Spleen (tissue), 11 donors: ENCODE results near the gene ZBTB48. TPM values are rescaled to one million over a fixed set of nuclear protein-coding genes. Genes with fewer than 3 reads are reported as not detected.

Source experiments
- DNase-seq: peaks from one replicate; pipeline ENCODE4 v3.0.0-alpha.2; 2020
- H3K27ac ChIP-seq, 8 donors: fragments of 200-600 bp; sonication (generic) in 7 of 8; 1 replicate in 4 of 8; 2 replicates in 4 of 8; pipeline versions ENCODE4 v1.5.0 to v1.8.0; 2016 to 2021; ENCODE audit warnings: inconsistent platforms in 4 of 8, mild to moderate bottlenecking in 4 of 8, moderate library complexity in 1 of 8
- H3K27me3 ChIP-seq, 7 donors: fragments of 200-600 bp; sonication (generic) in 6 of 7; replicated peaks in 1 of 7; 1 replicate in 4 of 7; 2 replicates in 3 of 7; pipeline versions ENCODE4 v1.5.0 to v1.8.0; 2016 to 2021; ENCODE audit warnings: inconsistent platforms in 3 of 7, mild to moderate bottlenecking in 1 of 7
- H3K36me3 ChIP-seq, 6 donors: fragments of 200-600 bp; sonication (generic) in 5 of 6; 1 replicate in 4 of 6; 2 replicates in 2 of 6; pipeline versions ENCODE4 v1.5.0 to v1.8.0; 2016 to 2021; ENCODE audit warnings: inconsistent platforms in 2 of 6
- H3K4me1 ChIP-seq, 6 donors: fragments of 200-600 bp; sonication (generic) in 5 of 6; 1 replicate in 3 of 6; 2 replicates in 3 of 6; pipeline versions ENCODE4 v1.5.0 to v1.8.0; 2016 to 2021; ENCODE audit warnings: inconsistent platforms in 3 of 6
- H3K4me3 ChIP-seq, 8 donors: fragments of 200-600 bp; sonication (generic) in 7 of 8; 1 replicate in 4 of 8; 2 replicates in 4 of 8; pipeline versions ENCODE4 v1.5.0 to v1.8.0; 2016 to 2021; ENCODE audit warnings: inconsistent platforms in 4 of 8, mild to moderate bottlenecking in 4 of 8, moderate library complexity in 2 of 8
- H3K9me3 ChIP-seq, 8 donors: fragments of 200-600 bp; sonication (generic) in 7 of 8; 1 replicate in 4 of 8; 2 replicates in 4 of 8; pipeline versions ENCODE4 v1.5.0 to v1.8.0; 2016 to 2021; ENCODE audit warnings: inconsistent platforms in 4 of 8
- POLR2A ChIP-seq, 3 donors: fragments of 450-650 bp; IDR thresholded peaks; one replicate each; pipeline ENCODE4 v1.5.1; 2017; ENCODE audit warnings: antibody characterized with exemption in 3 of 3, mild to moderate bottlenecking in 1 of 3
- POLR2AphosphoS5 ChIP-seq, 3 donors: sonication (generic); formaldehyde crosslinking; IDR thresholded peaks; one replicate each; pipeline ENCODE4 v1.5.1; 2017; ENCODE audit warnings: antibody characterized with exemption in 3 of 3
- WGBS, 5 donors: extraction: QIAGEN DNeasy Blood & Tissue Kit in 3 of 5; methylation state at CpG; one replicate each; pipeline versions ENCODE4 v1.1.5 to v1.1.7; 2013 to 2018; 5-methylcytosine and 5-hydroxymethylcytosine counted together
- intact Hi-C: fragments of 100-400 bp; cut with DNase I; formaldehyde crosslinking; loops from one replicate; pipeline ENCODE4 v1.15.0; 2023; ENCODE audit warnings: low total_unique reads
- polyA plus RNA-seq, 3 donors: library from polyadenylated mRNA; stranded (reverse); fragments of 200-250 nt; gene quantifications; one replicate each; pipeline ENCODE4 v1.2.1, GENCODE V29; 2013
- total RNA-seq, 7 donors: library from RNA; depleted of rRNA in 3 of 7; stranded (reverse); fragments of >200 nt in 3 of 7; fragmentation: NEBNext Ultra II Directional in 4 of 7; extraction: Animal tissue kit (Norgen Biotek cat#: 25700) in 4 of 7; gene quantifications; one replicate each; pipeline versions ENCODE4 v1.1.0 to v1.2.1, GENCODE V29; 2016 to 2021
- TF ChIP-seq, protein P1 (sequence below), 11 experiments: fragments of 200-600 bp in 7 of 11; fragments of 450-650 bp in 4 of 11; sonication (generic) in 4 of 11; IDR thresholded peaks in 8 of 11; conservative IDR thresholded peaks in 3 of 11; 1 replicate in 7 of 11; 2 replicates in 4 of 11; pipeline versions ENCODE4 v1.4.0 to v1.8.0; 2016 to 2021; ENCODE audit warnings: antibody characterized with exemption in 11 of 11, inconsistent platforms in 4 of 11, mild to moderate bottlenecking in 1 of 11
- donor health status: healthy with polysubstance abuse.
- donor health status: DM: no; HTN: no; CAD: no; lungs with moderate emphysema.
- donor health status: DM: no; HTN: no; CAD: no.
- donor health status: Bipolar disorder and iron deficiency.
- donor health status: healthy.
- donor health status: DM: no; HTN: no; CAD: no.
- donor health status: DM: yes; HTN: yes; CAD: no.

Gene ZBTB48
- total and polyA plus RNA-seq, 10 donors = 23.5 to 131 (median 52.2) TPM

DNA sequence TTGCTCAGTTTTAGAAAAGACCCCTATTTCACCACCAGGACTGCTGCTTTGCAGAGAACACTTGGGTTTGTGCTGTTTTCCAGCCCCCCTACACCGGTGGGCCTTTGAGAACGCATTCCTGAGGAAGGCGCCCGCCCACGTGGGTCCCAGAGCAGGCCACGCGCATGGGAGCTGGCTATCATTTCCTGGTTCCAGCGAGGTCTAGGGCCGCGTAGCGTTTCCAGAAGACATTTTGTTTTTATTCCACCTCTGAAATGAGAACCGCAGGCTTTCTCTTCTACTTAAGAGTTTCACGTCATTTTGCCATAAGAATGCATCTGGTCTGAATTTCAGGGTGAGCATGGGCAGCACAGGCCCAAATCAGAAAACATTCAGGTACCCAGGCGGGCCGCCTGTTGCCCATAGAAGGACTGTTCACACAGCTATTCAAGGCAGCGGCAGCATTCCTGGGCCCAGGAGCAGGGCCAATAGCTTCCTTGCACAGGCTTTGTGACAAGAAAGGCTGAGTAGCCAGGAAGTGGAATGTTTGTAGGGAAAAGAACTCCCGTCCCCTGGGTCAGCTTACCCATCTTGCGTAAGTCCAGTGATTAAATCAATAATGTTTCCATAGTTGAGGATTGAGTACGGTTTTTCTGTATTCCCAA lies 24.2 kb downstream of the ZBTB48 start:
- peak overlapping the region; percentile 97 to 99 (median 99) for H3K27ac ChIP-seq
- H3K4me1 ChIP-seq = peaks cover 20 to 50% (median 38%) of the 10 kb centered on the region in 6 donors
- TF ChIP-seq, protein P1, sequence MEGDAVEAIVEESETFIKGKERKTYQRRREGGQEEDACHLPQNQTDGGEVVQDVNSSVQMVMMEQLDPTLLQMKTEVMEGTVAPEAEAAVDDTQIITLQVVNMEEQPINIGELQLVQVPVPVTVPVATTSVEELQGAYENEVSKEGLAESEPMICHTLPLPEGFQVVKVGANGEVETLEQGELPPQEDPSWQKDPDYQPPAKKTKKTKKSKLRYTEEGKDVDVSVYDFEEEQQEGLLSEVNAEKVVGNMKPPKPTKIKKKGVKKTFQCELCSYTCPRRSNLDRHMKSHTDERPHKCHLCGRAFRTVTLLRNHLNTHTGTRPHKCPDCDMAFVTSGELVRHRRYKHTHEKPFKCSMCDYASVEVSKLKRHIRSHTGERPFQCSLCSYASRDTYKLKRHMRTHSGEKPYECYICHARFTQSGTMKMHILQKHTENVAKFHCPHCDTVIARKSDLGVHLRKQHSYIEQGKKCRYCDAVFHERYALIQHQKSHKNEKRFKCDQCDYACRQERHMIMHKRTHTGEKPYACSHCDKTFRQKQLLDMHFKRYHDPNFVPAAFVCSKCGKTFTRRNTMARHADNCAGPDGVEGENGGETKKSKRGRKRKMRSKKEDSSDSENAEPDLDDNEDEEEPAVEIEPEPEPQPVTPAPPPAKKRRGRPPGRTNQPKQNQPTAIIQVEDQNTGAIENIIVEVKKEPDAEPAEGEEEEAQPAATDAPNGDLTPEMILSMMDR (IDR thresholded peaks at IDR 0.05 in 8 of 11, conservative IDR thresholded peaks at IDR 0.05 in 3 of 11) = no peak
- no peak for TF ChIP-seq POLR2AphosphoS5 (IDR thresholded peaks at IDR 0.05)
- no peak for TF ChIP-seq POLR2A (IDR thresholded peaks at IDR 0.05)
- no peaks in the 10 kb centered on the region for H3K27me3 ChIP-seq
- WGBS, 5 donors = 48 to 60% (median 56%) methylated on average over 18 to 19 of the region's 19 CpGs
- no peaks in the 10 kb centered on the region for H3K9me3 ChIP-seq
- H3K36me3 ChIP-seq = peaks cover 0 to 5% (median under 1%) of the 10 kb centered on the region in 6 donors
- peak overlapping the region in 7 of 8 donors; percentile 95 to 100 (median 99) for H3K4me3 ChIP-seq
- intact Hi-C loops = no loop called here
- peak; percentile 87 for DNase-seq

DNA sequence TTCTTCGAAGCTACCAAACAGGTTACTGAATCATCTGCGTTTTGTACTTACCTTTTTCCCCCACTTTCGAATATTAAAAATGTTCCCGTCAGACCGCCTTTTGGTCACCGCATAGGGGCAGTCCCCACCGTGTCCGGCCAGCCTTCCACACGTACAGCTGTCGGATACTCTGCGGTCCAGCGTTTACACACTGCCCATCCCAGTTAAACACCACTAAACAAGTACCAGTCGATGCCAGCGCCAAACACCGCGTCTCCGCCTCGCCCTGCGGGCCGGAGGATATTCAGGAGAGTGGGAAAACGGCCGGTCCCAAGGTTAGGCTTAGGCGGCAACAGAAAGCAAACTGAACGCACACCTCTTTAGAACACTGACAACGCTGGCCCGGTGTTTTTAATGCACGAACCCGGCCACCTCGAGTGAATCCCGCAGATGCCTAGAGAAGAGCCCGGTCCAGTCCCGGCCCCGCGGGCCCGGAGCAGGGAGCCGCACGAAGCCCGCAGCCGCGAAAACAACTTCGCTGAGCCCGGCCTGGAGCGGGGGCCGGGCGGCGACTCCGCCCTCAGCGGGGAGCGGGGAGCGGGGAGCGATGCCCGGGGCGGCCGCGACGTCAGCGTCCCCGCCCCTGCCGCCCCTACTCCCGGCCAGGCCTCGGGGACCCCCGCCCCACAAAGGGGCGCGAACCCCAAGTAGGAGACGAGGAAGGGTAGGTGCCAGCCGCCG lies 33.0 kb downstream of the ZBTB48 start:
- H3K36me3 ChIP-seq = peaks cover 0 to 12% (median 0%) of the 10 kb centered on the region in 6 donors
- intact Hi-C loops = no loop called here
- peak overlapping the region; percentile 87 to 99 (median 95) for H3K4me3 ChIP-seq
- no peaks in the 10 kb centered on the region for H3K9me3 ChIP-seq
- no peak for DNase-seq
- 0 to 1% (median 1%) methylated on average over 50 to 67 of the region's 67 CpGs for WGBS, 5 donors
- peaks cover 10 to 53% (median 27%) of the 10 kb centered on the region in 6 donors for H3K4me1 ChIP-seq
- H3K27me3 ChIP-seq = peaks cover 0 to 8% (median 0%) of the 10 kb centered on the region in 7 donors
- peak in 1 of 3 donors; percentile 52 for TF ChIP-seq POLR2AphosphoS5 (IDR thresholded peaks at IDR 0.05)
- no peak for TF ChIP-seq POLR2A (IDR thresholded peaks at IDR 0.05)
- TF ChIP-seq, protein P1 (IDR thresholded peaks at IDR 0.05 in 8 of 11, conservative IDR thresholded peaks at IDR 0.05 in 3 of 11) = peak in 1 of 11 experiments; percentile 11
- peak overlapping the region; percentile 73 to 97 (median 94) for H3K27ac ChIP-seq

DNA sequence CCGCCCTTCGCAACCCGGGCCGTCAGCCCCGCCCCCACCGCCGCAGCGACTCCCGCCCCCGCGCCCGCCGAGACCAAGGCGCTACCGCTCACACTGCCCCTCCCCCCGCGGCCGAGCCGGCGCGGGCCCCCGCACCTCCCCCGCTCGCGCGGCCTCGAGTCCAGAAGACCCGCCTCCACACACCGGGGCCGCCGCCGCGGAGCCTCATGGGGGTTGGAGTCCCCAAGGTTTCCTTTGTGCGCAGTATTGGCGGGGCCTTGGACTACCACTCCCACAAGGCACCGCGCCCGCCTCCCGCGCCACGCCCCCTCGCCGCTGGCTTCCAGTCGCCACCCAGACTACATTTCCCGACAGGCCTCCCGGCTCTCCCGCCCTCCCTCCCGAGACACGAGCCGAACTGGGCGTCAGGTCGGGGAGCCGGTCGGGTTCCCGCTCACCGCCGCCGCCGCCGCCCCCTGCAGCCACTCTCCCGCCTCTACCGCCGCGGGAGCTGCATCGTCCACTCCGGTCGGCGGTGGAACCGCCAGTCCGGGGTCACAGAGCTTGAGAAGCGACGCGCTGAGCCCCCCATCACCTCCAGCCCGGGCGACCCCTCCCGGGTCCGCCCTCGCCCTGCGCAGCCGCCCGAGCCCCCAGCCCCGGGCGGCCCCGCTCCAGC lies 33.7 kb downstream of the ZBTB48 start, which contains the start of gene PHF13:
TSS of gene PHF13 (plus strand) at position 371 of the 658 bp plus-strand sequence. CDS start 336 bp downstream, outside the sequence.
- Histone ChIP-seq H3K27me3 (peaks cover 0 to 8% (median 0%) of the 10 kb centered on the region in 7 donors), H3K9me3 (no peaks in the 10 kb centered on the region), H3K4me3 (peak within 1 kb of the TSS; percentile 87 to 99 (median 95)), H3K4me1 (peaks cover 10 to 53% (median 27%) of the 10 kb centered on the region in 6 donors), H3K27ac (peak within 1 kb of the TSS; percentile 73 to 97 (median 94)), H3K36me3 (peaks cover 0 to 19% (median 0%) of the 10 kb centered on the region in 6 donors)
- TF ChIP-seq, protein P1 (IDR thresholded peaks at IDR 0.05 in 8 of 11, conservative IDR thresholded peaks at IDR 0.05 in 3 of 11) = peak in 2 of 11 experiments; percentile 13 to 29
- TF ChIP-seq POLR2A (IDR thresholded peaks at IDR 0.05) (no peak), POLR2AphosphoS5 (IDR thresholded peaks at IDR 0.05) (peak; percentile 79 to 92 (median 83))
- peak; percentile 100 for DNase-seq
- intact Hi-C loops = no loop called here
- 0 to 1% (median 0%) methylated on average over 35 to 84 of the region's 84 CpGs for WGBS, 5 donors
